Sigmoid colon (tissue), 7 donors: ENCODE data around the gene APLF. TPM values are rescaled to one million over a fixed set of nuclear protein-coding genes. Genes with fewer than 3 reads are reported as not detected.

Source experiments
- DNase-seq: peaks from one replicate; pipeline ENCODE4 v3.0.0-alpha.2; 2019
- H3K27ac ChIP-seq, 4 donors: fragments of 200-600 bp; sonication (generic); one replicate each; pipeline ENCODE4 v1.5.1; 2016 to 2019; ENCODE audit warnings: mild to moderate bottlenecking in 1 of 4
- H3K27me3 ChIP-seq, 3 donors: fragments of 200-600 bp; sonication (generic); one replicate each; pipeline ENCODE4 v1.5.1; 2019; ENCODE audit warnings: mild to moderate bottlenecking in 1 of 3
- H3K36me3 ChIP-seq, 4 donors: fragments of 200-600 bp; sonication (generic); one replicate each; pipeline ENCODE4 v1.5.1; 2016 to 2019
- H3K4me1 ChIP-seq, 4 donors: fragments of 200-600 bp; sonication (generic); one replicate each; pipeline ENCODE4 v1.5.1; 2017 to 2019
- H3K4me3 ChIP-seq, 4 donors: fragments of 200-600 bp; sonication (generic); one replicate each; pipeline ENCODE4 v1.5.1; 2017 to 2019; ENCODE audit warnings: mild to moderate bottlenecking in 2 of 4, moderate library complexity in 1 of 4
- H3K9me3 ChIP-seq, 4 donors: fragments of 200-600 bp in 3 of 4; sonication (generic) in 3 of 4; one replicate each; pipeline versions ENCODE4 v1.5.1 to v1.6.1; 2013 to 2019
- EP300 ChIP-seq, 4 donors: sonication (generic); formaldehyde crosslinking; IDR thresholded peaks; one replicate each; pipeline ENCODE4 v1.6.1; 2017; ENCODE audit warnings: antibody characterized with exemption in 4 of 4
- POLR2A ChIP-seq, 2 donors: fragments of 450-650 bp; IDR thresholded peaks; one replicate each; pipeline ENCODE4 v1.6.1; 2016; ENCODE audit warnings: antibody characterized with exemption in 2 of 2, mild to moderate bottlenecking in 2 of 2, moderate library complexity in 2 of 2
- POLR2AphosphoS5 ChIP-seq, 4 donors: sonication (generic); formaldehyde crosslinking; IDR thresholded peaks; one replicate each; pipeline ENCODE4 v1.6.1; 2017; ENCODE audit warnings: antibody characterized with exemption in 4 of 4
- WGBS, 2 donors: extraction: QIAGEN DNeasy Blood & Tissue Kit; methylation state at CpG; one replicate each; pipeline ENCODE4 v1.1.7; 2013; 5-methylcytosine and 5-hydroxymethylcytosine counted together
- intact Hi-C: fragments of 100-400 bp; cut with DNase I; formaldehyde crosslinking; loops from one replicate; pipeline ENCODE4 v1.15.1; 2023
- polyA plus RNA-seq, 3 donors: library from polyadenylated mRNA; stranded (reverse); fragments of 200-250 nt; gene quantifications; one replicate each; pipeline ENCODE4 v1.2.3, GENCODE V29; 2013
- total RNA-seq, 4 donors: library from RNA; depleted of rRNA; stranded (reverse); fragments of >200 nt; gene quantifications; one replicate each; pipeline ENCODE4 v1.1.0, GENCODE V29; 2016
- TF ChIP-seq, protein P1 (sequence below), 4 experiments: fragments of 450-650 bp in 3 of 4; fragments of 200-600 bp in 1 of 4; IDR thresholded peaks; one replicate each; pipeline ENCODE4 v1.5.1; 2016 to 2019; ENCODE audit warnings: antibody characterized with exemption in 4 of 4, mild to moderate bottlenecking in 3 of 4, moderate library complexity in 2 of 4
- donor health status: healthy with polysubstance abuse.
- donor health status: Bipolar disorder and iron deficiency.
- donor health status: healthy.

The APLF gene
- total and polyA plus RNA-seq, 7 donors = 0.23 to 21.7 (median 11.0) TPM

DNA sequence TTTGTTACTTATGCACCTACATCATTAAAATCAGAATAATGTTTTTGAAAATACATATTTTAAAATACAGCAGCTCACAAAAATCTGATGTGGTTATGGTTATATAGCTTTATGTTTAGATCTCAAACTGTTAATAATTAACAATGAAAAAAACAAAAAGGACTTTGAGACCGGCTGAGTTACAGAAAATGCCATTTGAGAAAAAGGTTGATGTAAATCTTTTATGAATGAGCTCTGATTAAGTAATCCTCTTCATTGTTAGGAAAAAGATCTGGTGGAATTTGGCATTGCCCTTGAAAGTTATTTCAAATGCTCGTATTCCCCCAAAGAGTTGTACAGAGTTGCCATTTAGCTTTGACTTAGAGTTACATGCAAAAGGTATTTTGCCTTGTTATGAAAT, 93.2 kb downstream of the APLF start:
- intact Hi-C loops = no loop called here
- no peaks in the 10 kb centered on the region for H3K9me3 ChIP-seq
- H3K4me3 ChIP-seq = no peak overlapping the region
- H3K36me3 ChIP-seq = no peaks in the 10 kb centered on the region
- TF ChIP-seq, protein P1, sequence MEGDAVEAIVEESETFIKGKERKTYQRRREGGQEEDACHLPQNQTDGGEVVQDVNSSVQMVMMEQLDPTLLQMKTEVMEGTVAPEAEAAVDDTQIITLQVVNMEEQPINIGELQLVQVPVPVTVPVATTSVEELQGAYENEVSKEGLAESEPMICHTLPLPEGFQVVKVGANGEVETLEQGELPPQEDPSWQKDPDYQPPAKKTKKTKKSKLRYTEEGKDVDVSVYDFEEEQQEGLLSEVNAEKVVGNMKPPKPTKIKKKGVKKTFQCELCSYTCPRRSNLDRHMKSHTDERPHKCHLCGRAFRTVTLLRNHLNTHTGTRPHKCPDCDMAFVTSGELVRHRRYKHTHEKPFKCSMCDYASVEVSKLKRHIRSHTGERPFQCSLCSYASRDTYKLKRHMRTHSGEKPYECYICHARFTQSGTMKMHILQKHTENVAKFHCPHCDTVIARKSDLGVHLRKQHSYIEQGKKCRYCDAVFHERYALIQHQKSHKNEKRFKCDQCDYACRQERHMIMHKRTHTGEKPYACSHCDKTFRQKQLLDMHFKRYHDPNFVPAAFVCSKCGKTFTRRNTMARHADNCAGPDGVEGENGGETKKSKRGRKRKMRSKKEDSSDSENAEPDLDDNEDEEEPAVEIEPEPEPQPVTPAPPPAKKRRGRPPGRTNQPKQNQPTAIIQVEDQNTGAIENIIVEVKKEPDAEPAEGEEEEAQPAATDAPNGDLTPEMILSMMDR (IDR thresholded peaks at IDR 0.05) = no peak
- TF ChIP-seq POLR2AphosphoS5 (IDR thresholded peaks at IDR 0.05) (no peak), POLR2A (IDR thresholded peaks at IDR 0.05) (no peak), EP300 (IDR thresholded peaks at IDR 0.05) (no peak)
- 25 to 78% methylated on average over 2 of the region's 2 CpGs for WGBS, 2 donors
- no peak for DNase-seq
- H3K27ac ChIP-seq = no peak overlapping the region
- no peaks in the 10 kb centered on the region for H3K27me3 ChIP-seq
- no peaks in the 10 kb centered on the region for H3K4me1 ChIP-seq

DNA sequence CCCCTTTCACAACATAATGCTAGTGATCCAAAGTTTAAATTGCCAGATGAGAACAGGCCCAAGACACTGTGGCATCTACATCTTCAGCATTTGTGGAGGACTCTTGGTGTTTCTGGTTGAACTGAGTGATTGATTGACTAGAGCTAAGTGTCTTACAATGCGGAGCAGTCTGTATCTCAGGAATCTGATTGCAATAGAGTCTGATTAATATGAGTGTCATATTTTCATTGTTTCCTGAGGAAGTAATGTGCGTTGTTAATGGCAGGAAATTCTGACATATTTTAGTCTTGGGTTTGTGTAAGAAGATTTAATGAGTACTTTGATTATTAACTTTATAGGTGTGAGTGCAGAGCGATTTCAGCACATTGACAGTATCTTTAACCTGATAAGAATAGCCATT, 94.0 kb downstream of the APLF start:
- H3K4me3 ChIP-seq = no peak overlapping the region

DNA sequence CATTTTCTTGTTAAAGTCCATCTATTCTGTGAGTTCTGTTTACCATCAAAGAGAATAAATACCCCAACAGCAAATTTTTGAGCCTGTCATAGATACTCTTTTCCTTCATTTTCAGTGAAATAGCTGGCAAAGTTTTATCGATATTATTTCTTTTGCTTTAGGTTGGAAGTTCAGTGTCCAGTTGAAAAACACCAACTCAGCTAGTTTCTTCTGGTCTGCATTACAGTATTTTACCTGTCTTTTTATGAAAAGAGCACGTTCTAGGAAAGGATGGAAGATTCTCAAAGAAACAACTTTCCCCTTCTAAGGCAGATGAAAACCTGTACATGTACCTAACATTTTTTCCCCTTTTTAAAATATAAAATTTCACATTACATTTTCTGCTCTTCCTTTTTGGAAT, 95.5 kb downstream of the APLF start:
- 95 to 96% methylated on average over 2 of the region's 2 CpGs for WGBS, 2 donors
- H3K9me3 ChIP-seq = no peaks in the 10 kb centered on the region
- H3K27ac ChIP-seq = no peak overlapping the region
- TF ChIP-seq, protein P1 (IDR thresholded peaks at IDR 0.05) = no peak
- TF ChIP-seq EP300 (IDR thresholded peaks at IDR 0.05) (no peak), POLR2AphosphoS5 (IDR thresholded peaks at IDR 0.05) (no peak), POLR2A (IDR thresholded peaks at IDR 0.05) (no peak)
- peaks cover 0 to 2% (median 0%) of the 10 kb centered on the region in 4 donors for H3K36me3 ChIP-seq
- no peak overlapping the region for H3K4me3 ChIP-seq
- intact Hi-C loops = no loop called here
- H3K27me3 ChIP-seq = no peaks in the 10 kb centered on the region
- no peak for DNase-seq
- no peaks in the 10 kb centered on the region for H3K4me1 ChIP-seq

More for the DNA sequence above, 94.0 kb downstream of the APLF start:
- intact Hi-C loops = no loop called here
- H3K27me3 ChIP-seq = no peaks in the 10 kb centered on the region
- H3K4me1 ChIP-seq = no peaks in the 10 kb centered on the region
- no peak for DNase-seq
- 75 to 82% methylated on average over 3 of the region's 3 CpGs for WGBS, 2 donors
- H3K27ac ChIP-seq = no peak overlapping the region
- no peak for TF ChIP-seq EP300 (IDR thresholded peaks at IDR 0.05)
- TF ChIP-seq POLR2A (IDR thresholded peaks at IDR 0.05) = no peak
- no peak for TF ChIP-seq POLR2AphosphoS5 (IDR thresholded peaks at IDR 0.05)
- TF ChIP-seq, protein P1 (IDR thresholded peaks at IDR 0.05) = no peak
- no peaks in the 10 kb centered on the region for H3K36me3 ChIP-seq
- H3K9me3 ChIP-seq = no peaks in the 10 kb centered on the region

DNA sequence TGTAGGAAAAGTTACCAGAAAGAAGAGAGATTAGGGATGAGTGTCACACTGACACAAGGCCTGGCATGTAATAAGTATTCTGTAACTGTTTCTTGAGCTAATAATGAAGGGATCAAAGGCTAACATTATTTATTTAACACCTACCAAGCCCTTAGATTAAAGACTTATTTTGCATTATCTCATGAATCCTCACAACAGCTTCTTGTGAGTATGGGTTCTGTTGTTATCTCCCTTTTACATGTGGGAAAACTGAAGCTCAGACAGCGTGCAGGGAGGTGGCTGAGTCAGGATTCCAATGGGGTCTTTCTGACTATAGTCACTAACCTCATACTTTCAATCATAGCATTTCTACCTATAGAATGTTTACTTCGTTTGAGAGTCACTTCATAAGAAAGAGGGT, 97.0 kb downstream of the APLF start:
- no peak for DNase-seq
- TF ChIP-seq, protein P1 (IDR thresholded peaks at IDR 0.05) = no peak
- TF ChIP-seq POLR2A (IDR thresholded peaks at IDR 0.05) (no peak), EP300 (IDR thresholded peaks at IDR 0.05) (no peak), POLR2AphosphoS5 (IDR thresholded peaks at IDR 0.05) (no peak)
- Histone ChIP-seq H3K4me1 (no peaks in the 10 kb centered on the region), H3K9me3 (no peaks in the 10 kb centered on the region), H3K27me3 (no peaks in the 10 kb centered on the region), H3K4me3 (no peak overlapping the region), H3K27ac (no peak overlapping the region), H3K36me3 (peaks cover 0 to 6% (median 0%) of the 10 kb centered on the region in 4 donors)
- WGBS, 2 donors = 86 to 88% methylated on average over 2 of the region's 2 CpGs
- intact Hi-C loops = no loop called here

DNA sequence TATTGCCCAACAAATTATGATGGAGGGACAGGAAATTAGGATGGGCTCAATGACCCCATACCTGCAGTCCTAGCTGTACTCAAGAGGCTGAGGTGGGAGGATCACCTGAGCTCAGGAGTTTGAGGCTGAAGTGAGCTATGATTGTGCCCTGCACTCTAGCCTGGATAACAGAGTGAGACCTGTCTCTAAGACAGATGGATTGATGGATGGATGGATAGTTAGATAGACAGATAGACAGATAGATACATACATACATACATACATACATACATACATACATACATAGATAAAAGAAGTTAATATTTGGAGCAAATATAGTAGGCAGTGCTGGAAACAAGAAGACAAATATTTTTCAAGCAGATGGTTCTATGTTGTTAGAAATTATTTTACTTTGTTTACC, 97.9 kb downstream of the APLF start:
- no peak for DNase-seq
- Histone ChIP-seq H3K4me1 (no peaks in the 10 kb centered on the region), H3K36me3 (peaks cover 0 to 6% (median 0%) of the 10 kb centered on the region in 4 donors), H3K27me3 (no peaks in the 10 kb centered on the region), H3K9me3 (no peaks in the 10 kb centered on the region), H3K4me3 (no peak overlapping the region), H3K27ac (no peak overlapping the region)
- TF ChIP-seq, protein P1 (IDR thresholded peaks at IDR 0.05) = no peak
- TF ChIP-seq POLR2A (IDR thresholded peaks at IDR 0.05) = no peak
- no peak for TF ChIP-seq POLR2AphosphoS5 (IDR thresholded peaks at IDR 0.05)
- no peak for TF ChIP-seq EP300 (IDR thresholded peaks at IDR 0.05)
- intact Hi-C loops = no loop called here
